Brain pericyte (primary cell): ENCODE results near the gene ARHGAP33.
A peak's percentile ranks its signal among the peaks of the same experiment; 100 is the strongest.

ENCODE experiments used
- DNase-seq: peaks from one replicate; pipeline ENCODE4 v3.0.0-alpha.2; 2012; ENCODE audit warnings: low read depth, low spot score

The ARHGAP33 gene

GRCh38 chr19:35740423-35741202, 34.8 kb upstream of the ARHGAP33 start:
- DNase-seq: peak; percentile 89

- no peak for DNase-seq
Measured at GRCh38 chr19:35741203-35741515, 34.2 kb upstream of the ARHGAP33 start.

- DNase-seq: no peak
Measured at GRCh38 chr19:35742121-35742724, 33.1 kb upstream of the ARHGAP33 start, which contains the start of gene IGFLR1. TSS of gene IGFLR1 (minus strand) at chr19:35742452. CDS start at chr19:35741180, 1,272 bp downstream.

GRCh38 chr19:35743640-35744429, 31.5 kb upstream of the ARHGAP33 start:
- no peak for DNase-seq

GRCh38 chr19:35744430-35745327, 30.7 kb upstream of the ARHGAP33 start:
- DNase-seq: peak; percentile 83

GRCh38 chr19:35745328-35746086, 29.9 kb upstream of the ARHGAP33 start, which contains the start of the genes PSENEN and U2AF1L4:
TSS of gene PSENEN (plus strand) at chr19:35745651. CDS start at chr19:35745931, 280 bp downstream.
TSS of gene U2AF1L4 (minus strand) at chr19:35745418. CDS start at chr19:35745391, 27 bp downstream.
- DNase-seq: peak; percentile 98

GRCh38 chr19:35746087-35746462, 29.3 kb upstream of the ARHGAP33 start:
- DNase-seq: no peak

GRCh38 chr19:35746531-35746930, 28.8 kb upstream of the ARHGAP33 start:
- no peak for DNase-seq

GRCh38 chr19:35748106-35749020, 27.0 kb upstream of the ARHGAP33 start, which contains the start of gene LIN37:
TSS of gene LIN37 (plus strand) at chr19:35748576. CDS start at chr19:35748725, 149 bp downstream.
- peak; percentile 99 for DNase-seq

GRCh38 chr19:35750167-35750566, 25.2 kb upstream of the ARHGAP33 start:
- DNase-seq: no peak

GRCh38 chr19:35751839-35752745, 23.3 kb upstream of the ARHGAP33 start:
- DNase-seq: no peak

- DNase-seq: no peak
Measured at GRCh38 chr19:35752746-35753350, 22.5 kb upstream of the ARHGAP33 start.

GRCh38 chr19:35753634-35754369, 21.6 kb upstream of the ARHGAP33 start:
- DNase-seq: no peak

- DNase-seq: no peak
Measured at GRCh38 chr19:35754370-35755130, 20.8 kb upstream of the ARHGAP33 start.

GRCh38 chr19:35755131-35755549, 20.2 kb upstream of the ARHGAP33 start:
- no peak for DNase-seq
